HG02678 (cell line): ENCODE measurements around the gene PCDH8.

ENCODE experiments used
- ATAC-seq: cut with Tn5 transposase; IDR thresholded peaks from one replicate; pipeline ENCODE4 v1.9.1; 2021; ENCODE audit warnings: mild to moderate bottlenecking, moderate library complexity; ENCODE audit not compliant: unreplicated experiment

Gene PCDH8

GRCh38 chr13:52848455-52849195 is at the start of gene PCDH8:
TSS of gene PCDH8 (minus strand) at chr13:52848640. CDS start at chr13:52848436, 204 bp downstream.
- ATAC-seq, result no peak

GRCh38 chr13:52896827-52897659 is 48.6 kb upstream of the PCDH8 start:
- no peak for ATAC-seq

GRCh38 chr13:52894413-52894812 is 46.0 kb upstream of the PCDH8 start:
- ATAC-seq, result no peak

GRCh38 chr13:52892925-52893324 is 44.5 kb upstream of the PCDH8 start:
- no peak for ATAC-seq

- ATAC-seq, result no peak
These were observed 43.3 kb upstream of the PCDH8 start for GRCh38 chr13:52891706-52892105.

- no peak for ATAC-seq
These were observed 38.7 kb upstream of the PCDH8 start for GRCh38 chr13:52887165-52887564.

- no peak for ATAC-seq
These were observed 36.7 kb upstream of the PCDH8 start for GRCh38 chr13:52885141-52885540.

- no peak for ATAC-seq
These were observed 36.1 kb upstream of the PCDH8 start for GRCh38 chr13:52884429-52885010.

- no peak for ATAC-seq
These were observed 34.3 kb upstream of the PCDH8 start for GRCh38 chr13:52882785-52883184.

GRCh38 chr13:52879950-52880741 is 31.7 kb upstream of the PCDH8 start:
- ATAC-seq, result no peak

- ATAC-seq, result no peak
These were observed 30.4 kb upstream of the PCDH8 start for GRCh38 chr13:52878831-52879230.

GRCh38 chr13:52870143-52870542 is 21.7 kb upstream of the PCDH8 start:
- no peak for ATAC-seq

- no peak for ATAC-seq
These were observed 21.2 kb upstream of the PCDH8 start for GRCh38 chr13:52869621-52870020.

- no peak for ATAC-seq
These were observed 20.6 kb upstream of the PCDH8 start for GRCh38 chr13:52869050-52869449.

- ATAC-seq, result peak; percentile 49
These were observed 19.8 kb upstream of the PCDH8 start for GRCh38 chr13:52868190-52868589.

GRCh38 chr13:52864941-52865340 is 16.5 kb upstream of the PCDH8 start:
- no peak for ATAC-seq

- no peak for ATAC-seq
These were observed 14.1 kb upstream of the PCDH8 start for GRCh38 chr13:52862358-52863206.

GRCh38 chr13:52852444-52852843 is 4.0 kb upstream of the PCDH8 start:
- no peak for ATAC-seq

- peak; percentile 83 for ATAC-seq
These were observed 2.9 kb upstream of the PCDH8 start for GRCh38 chr13:52851137-52851962.
